ENCODE measurements around the gene PIP5K1A.
A peak's percentile ranks its signal among the peaks of the same experiment; 100 is the strongest.

PIP5K1A gene

DNA sequence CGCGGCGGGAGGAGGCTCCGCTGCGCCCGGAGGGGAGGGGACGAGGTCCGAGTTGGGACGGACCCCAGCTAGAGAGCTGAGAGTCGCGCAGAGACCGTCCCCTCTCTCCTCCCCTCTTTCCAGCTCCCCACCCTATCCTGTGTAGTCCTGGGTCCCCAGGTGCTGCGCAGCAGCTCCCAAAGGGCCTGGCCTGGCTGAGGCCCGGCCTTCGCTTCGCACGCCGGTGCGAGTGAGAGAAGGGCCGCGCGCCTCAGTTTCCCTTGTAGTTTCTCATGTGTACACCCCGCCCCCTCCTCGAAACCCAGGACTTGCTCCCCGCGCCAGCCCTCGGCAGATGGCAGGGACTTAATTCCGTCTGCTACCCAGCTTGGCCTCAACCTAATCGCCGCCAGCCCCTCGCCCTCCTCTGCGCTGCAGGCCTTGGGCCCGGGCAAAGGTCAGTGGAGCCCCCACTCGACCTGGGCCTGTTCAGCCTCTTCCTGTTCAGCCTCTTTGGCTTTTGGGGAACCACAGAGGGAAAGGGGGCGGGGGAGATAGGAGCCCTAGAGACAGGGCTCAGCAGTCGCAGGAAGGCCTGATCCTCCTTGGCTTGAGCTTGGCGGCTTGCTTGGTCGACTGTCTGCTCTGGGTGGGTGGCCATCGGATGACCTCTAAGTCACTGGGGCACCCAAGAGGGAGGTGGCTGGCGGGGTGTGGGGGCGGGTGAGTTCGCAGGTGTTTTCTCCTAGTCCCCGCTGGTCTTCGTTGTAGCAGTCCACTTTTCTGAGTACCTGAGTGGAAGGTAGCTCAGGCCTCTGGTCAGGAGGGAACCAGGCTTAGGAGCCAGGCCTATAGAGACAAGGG lies 84.8 kb downstream of the PIP5K1A start:
- H2AFZ ChIP-seq (ENCODE audit: insufficient read depth, low read length, poor library complexity) = peak overlapping the region; percentile 92
- peaks cover 23 to 27% of the 10 kb centered on the region in 2 experiments for H3K36me3 ChIP-seq (ENCODE audit: control insufficient read depth in 1 of 2, insufficient read depth in 2 of 2, low read length in 2 of 2)
- H2BK120ac ChIP-seq (ENCODE audit: insufficient read depth, low read length, poor library complexity) = peak overlapping the region; percentile 70
- H3K4me1 ChIP-seq (ENCODE audit: control insufficient read depth in 1 of 2, insufficient read depth in 2 of 2, low read length in 2 of 2) = peaks cover 5 to 13% of the 10 kb centered on the region in 2 experiments
- H3K79me2 ChIP-seq (ENCODE audit: control insufficient read depth, insufficient read depth, low read length, poor library complexity) = peaks cover 15% of the 10 kb centered on the region
- no peak overlapping the region for H3K23ac ChIP-seq (ENCODE audit: low read length)
- peak overlapping the region; percentile 62 for H3K18ac ChIP-seq (ENCODE audit: low read length)
- H2AK5ac ChIP-seq (ENCODE audit: low read length) = peak overlapping the region; percentile 89
- H3K9me3 ChIP-seq (ENCODE audit: insufficient read depth, low read depth, low read length) = no peaks in the 10 kb centered on the region
- peak overlapping the region; percentile 63 for H2BK5ac ChIP-seq (ENCODE audit: low read depth, low read length, poor library complexity)
- H3K79me1 ChIP-seq (ENCODE audit: low read length) = peaks cover 15% of the 10 kb centered on the region
- no peaks in the 10 kb centered on the region for H3K27me3 ChIP-seq (ENCODE audit: insufficient read depth, low read length)
- H3K14ac ChIP-seq (ENCODE audit: low read length) = peak overlapping the region; percentile 90
- peak overlapping the region; percentile 91 for H3K27ac ChIP-seq (ENCODE audit: low read depth, low read length)
- H3K4ac ChIP-seq (ENCODE audit: low read depth, low read length) = peak overlapping the region; percentile 96
- H3K9ac ChIP-seq (ENCODE audit: low read length) = peak overlapping the region; percentile 85
- peak overlapping the region; percentile 85 for H3K4me3 ChIP-seq (ENCODE audit: low read depth, low read length)
- no peak overlapping the region for H2BK12ac ChIP-seq (ENCODE audit: low read length)
- H4K8ac ChIP-seq (ENCODE audit: low read depth, low read length) = peak overlapping the region; percentile 84
- H3K4me2 ChIP-seq (ENCODE audit: low read length) = peak overlapping the region; percentile 72
- peak overlapping the region; percentile 92 for H4K91ac ChIP-seq (ENCODE audit: low read depth, low read length)
- no CpG with 5 or more reads among the region's 44 CpGs for WGBS (ENCODE audit: extremely low coverage, insufficient coverage, insufficient read length)
- H4K12ac ChIP-seq (ENCODE audit: low read depth, low read length) = peak overlapping the region; percentile 88
- peak in 1 of 2 donors; percentile 18 for DNase-seq

- no peak overlapping the region for H4K91ac ChIP-seq (ENCODE audit: low read depth, low read length)
- H3K79me2 ChIP-seq (ENCODE audit: control insufficient read depth, insufficient read depth, low read length, poor library complexity) = peaks cover 15% of the 10 kb centered on the region
- peaks cover 5 to 13% of the 10 kb centered on the region in 2 experiments for H3K4me1 ChIP-seq (ENCODE audit: control insufficient read depth in 1 of 2, insufficient read depth in 2 of 2, low read length in 2 of 2)
- no peak overlapping the region for H2AK5ac ChIP-seq (ENCODE audit: low read length)
- no peak overlapping the region for H2BK5ac ChIP-seq (ENCODE audit: low read depth, low read length, poor library complexity)
- H4K8ac ChIP-seq (ENCODE audit: low read depth, low read length) = no peak overlapping the region
- peak overlapping the region; percentile 72 for H3K4me2 ChIP-seq (ENCODE audit: low read length)
- no peak overlapping the region for H3K23ac ChIP-seq (ENCODE audit: low read length)
- no peak overlapping the region for H4K12ac ChIP-seq (ENCODE audit: low read depth, low read length)
- H3K27ac ChIP-seq (ENCODE audit: low read depth, low read length) = no peak overlapping the region
- H3K18ac ChIP-seq (ENCODE audit: low read length) = no peak overlapping the region
- no peak overlapping the region for H2BK12ac ChIP-seq (ENCODE audit: low read length)
- H3K9me3 ChIP-seq (ENCODE audit: insufficient read depth, low read depth, low read length) = no peaks in the 10 kb centered on the region
- no CpG with 5 or more reads among the region's 2 CpGs for WGBS (ENCODE audit: extremely low coverage, insufficient coverage, insufficient read length)
- no peak overlapping the region for H2AFZ ChIP-seq (ENCODE audit: insufficient read depth, low read length, poor library complexity)
- no peak for DNase-seq
- H3K4me3 ChIP-seq (ENCODE audit: low read depth, low read length) = no peak overlapping the region
- no peak overlapping the region for H2BK120ac ChIP-seq (ENCODE audit: insufficient read depth, low read length, poor library complexity)
- peak overlapping the region; percentile 2 for H3K9ac ChIP-seq (ENCODE audit: low read length)
- peaks cover 33 to 37% of the 10 kb centered on the region in 2 experiments for H3K36me3 ChIP-seq (ENCODE audit: control insufficient read depth in 1 of 2, insufficient read depth in 2 of 2, low read length in 2 of 2)
- H3K14ac ChIP-seq (ENCODE audit: low read length) = no peak overlapping the region
- H3K79me1 ChIP-seq (ENCODE audit: low read length) = peaks cover 15% of the 10 kb centered on the region
- no peaks in the 10 kb centered on the region for H3K27me3 ChIP-seq (ENCODE audit: insufficient read depth, low read length)
- H3K4ac ChIP-seq (ENCODE audit: low read depth, low read length) = no peak overlapping the region
Observed at GRCh38 chr1:151284013-151284577, 85.7 kb downstream of the PIP5K1A start.

DNA sequence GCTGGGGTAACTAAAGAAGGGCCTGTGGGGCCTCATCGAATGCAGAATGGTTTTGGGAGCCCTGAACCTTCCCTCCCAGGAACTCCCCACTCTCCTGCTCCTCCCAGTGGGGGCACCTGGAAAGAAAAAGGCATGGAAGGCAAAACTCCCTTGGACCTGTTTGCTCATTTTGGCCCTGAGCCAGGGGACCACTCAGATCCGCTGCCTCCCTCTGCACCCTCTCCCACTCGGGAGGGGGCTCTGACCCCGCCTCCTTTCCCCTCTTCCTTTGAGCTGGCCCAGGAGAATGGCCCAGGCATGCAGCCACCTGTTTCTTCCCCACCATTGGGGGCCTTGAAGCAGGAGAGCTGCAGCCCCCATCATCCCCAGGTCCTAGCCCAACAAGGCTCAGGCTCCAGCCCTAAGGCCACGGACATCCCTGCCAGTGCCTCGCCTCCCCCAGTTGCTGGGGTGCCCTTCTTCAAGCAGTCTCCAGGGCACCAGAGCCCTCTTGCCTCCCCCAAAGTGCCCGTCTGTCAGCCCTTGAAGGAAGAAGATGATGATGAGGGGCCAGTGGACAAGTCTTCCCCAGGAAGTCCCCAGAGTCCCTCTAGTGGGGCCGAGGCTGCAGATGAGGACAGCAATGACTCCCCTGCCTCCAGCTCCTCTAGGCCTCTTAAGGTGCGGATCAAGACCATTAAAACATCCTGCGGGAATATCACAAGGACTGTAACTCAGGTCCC lies 88.4 kb downstream of the PIP5K1A start:
- no peak overlapping the region for H2BK5ac ChIP-seq (ENCODE audit: low read depth, low read length, poor library complexity)

GRCh38 chr1:151287341-151287699 lies 89.0 kb downstream of the PIP5K1A start:
- Histone ChIP-seq H2AK5ac (ENCODE audit: low read length) (no peak overlapping the region), H3K4me1 (ENCODE audit: control insufficient read depth in 1 of 2, insufficient read depth in 2 of 2, low read length in 2 of 2) (peaks cover 3 to 12% of the 10 kb centered on the region in 2 experiments), H3K9ac (ENCODE audit: low read length) (no peak overlapping the region), H2BK5ac (ENCODE audit: low read depth, low read length, poor library complexity) (no peak overlapping the region), H3K14ac (ENCODE audit: low read length) (no peak overlapping the region), H3K4me3 (ENCODE audit: low read depth, low read length) (no peak overlapping the region), H4K91ac (ENCODE audit: low read depth, low read length) (no peak overlapping the region), H4K12ac (ENCODE audit: low read depth, low read length) (no peak overlapping the region), H3K27me3 (ENCODE audit: insufficient read depth, low read length) (no peaks in the 10 kb centered on the region), H3K9me3 (ENCODE audit: insufficient read depth, low read depth, low read length) (no peaks in the 10 kb centered on the region), H3K79me2 (ENCODE audit: control insufficient read depth, insufficient read depth, low read length, poor library complexity) (peaks cover 10% of the 10 kb centered on the region), H2BK120ac (ENCODE audit: insufficient read depth, low read length, poor library complexity) (no peak overlapping the region), H3K4ac (ENCODE audit: low read depth, low read length) (no peak overlapping the region), H3K27ac (ENCODE audit: low read depth, low read length) (no peak overlapping the region), H3K36me3 (ENCODE audit: control insufficient read depth in 1 of 2, insufficient read depth in 2 of 2, low read length in 2 of 2) (peaks cover 60 to 65% of the 10 kb centered on the region in 2 experiments), H3K79me1 (ENCODE audit: low read length) (peaks cover 7% of the 10 kb centered on the region), H2AFZ (ENCODE audit: insufficient read depth, low read length, poor library complexity) (no peak overlapping the region), H3K4me2 (ENCODE audit: low read length) (no peak overlapping the region), H2BK12ac (ENCODE audit: low read length) (no peak overlapping the region), H3K18ac (ENCODE audit: low read length) (no peak overlapping the region), H3K23ac (ENCODE audit: low read length) (no peak overlapping the region), H4K8ac (ENCODE audit: low read depth, low read length) (no peak overlapping the region)
- DNase-seq = no peak
- no CpG with 5 or more reads among the region's 7 CpGs for WGBS (ENCODE audit: extremely low coverage, insufficient coverage, insufficient read length)

More for the DNA sequence above, 88.4 kb downstream of the PIP5K1A start:
- Histone ChIP-seq H3K36me3 (ENCODE audit: control insufficient read depth in 1 of 2, insufficient read depth in 2 of 2, low read length in 2 of 2) (peaks cover 56 to 60% of the 10 kb centered on the region in 2 experiments), H3K14ac (ENCODE audit: low read length) (no peak overlapping the region), H4K91ac (ENCODE audit: low read depth, low read length) (no peak overlapping the region), H4K8ac (ENCODE audit: low read depth, low read length) (no peak overlapping the region), H3K4me2 (ENCODE audit: low read length) (no peak overlapping the region), H2AFZ (ENCODE audit: insufficient read depth, low read length, poor library complexity) (no peak overlapping the region), H3K27ac (ENCODE audit: low read depth, low read length) (no peak overlapping the region), H2BK120ac (ENCODE audit: insufficient read depth, low read length, poor library complexity) (no peak overlapping the region), H3K79me2 (ENCODE audit: control insufficient read depth, insufficient read depth, low read length, poor library complexity) (peaks cover 12% of the 10 kb centered on the region), H3K18ac (ENCODE audit: low read length) (no peak overlapping the region), H2BK12ac (ENCODE audit: low read length) (no peak overlapping the region), H3K4ac (ENCODE audit: low read depth, low read length) (no peak overlapping the region), H3K4me1 (ENCODE audit: control insufficient read depth in 1 of 2, insufficient read depth in 2 of 2, low read length in 2 of 2) (peaks cover 3 to 12% of the 10 kb centered on the region in 2 experiments), H4K12ac (ENCODE audit: low read depth, low read length) (no peak overlapping the region), H2AK5ac (ENCODE audit: low read length) (no peak overlapping the region), H3K23ac (ENCODE audit: low read length) (no peak overlapping the region), H3K9me3 (ENCODE audit: insufficient read depth, low read depth, low read length) (no peaks in the 10 kb centered on the region), H3K79me1 (ENCODE audit: low read length) (peaks cover 10% of the 10 kb centered on the region), H3K4me3 (ENCODE audit: low read depth, low read length) (no peak overlapping the region), H3K27me3 (ENCODE audit: insufficient read depth, low read length) (no peaks in the 10 kb centered on the region), H3K9ac (ENCODE audit: low read length) (no peak overlapping the region)
- WGBS (ENCODE audit: extremely low coverage, insufficient coverage, insufficient read length) = no CpG with 5 or more reads among the region's 10 CpGs
- no peak for DNase-seq

Data from trophoblast cell (in vitro differentiated cells and primary cell).